ENCODE measurements around the gene YKT6.
"Not testable (repeated sequence)": the region's sequence is repeated elsewhere in the genome, so short reads cannot be mapped to it uniquely, and the experiment has no call there.

YKT6 gene

GRCh38 chr7:44193011-44193802, 7.6 kb upstream of the YKT6 start:
- DNase-seq: no peak
- H3K27ac ChIP-seq (ENCODE audit: insufficient read depth, low read length, poor library complexity, severe bottlenecking): no peak overlapping the region
- no peaks in the 10 kb centered on the region for H3K9me3 ChIP-seq (ENCODE audit: control insufficient read depth, low read length)
- no peaks in the 10 kb centered on the region for H3K4me1 ChIP-seq (ENCODE audit: control insufficient read depth, insufficient read depth, low read length, poor library complexity, severe bottlenecking)
- no peaks in the 10 kb centered on the region for H3K36me3 ChIP-seq (ENCODE audit: control insufficient read depth, insufficient read depth, low read length)
- H3K4me3 ChIP-seq (ENCODE audit: insufficient read depth, low read depth, low read length, poor library complexity, severe bottlenecking): no peak overlapping the region
- no peaks in the 10 kb centered on the region for H3K27me3 ChIP-seq (replicated peaks; ENCODE audit: control insufficient read depth, insufficient read depth, low read length, poor library complexity, severe bottlenecking)

- no peak overlapping the region for H3K4me3 ChIP-seq (ENCODE audit: insufficient read depth, low read depth, low read length, poor library complexity, severe bottlenecking)
- no peaks in the 10 kb centered on the region for H3K27me3 ChIP-seq (replicated peaks; ENCODE audit: control insufficient read depth, insufficient read depth, low read length, poor library complexity, severe bottlenecking)
- no peaks in the 10 kb centered on the region for H3K4me1 ChIP-seq (ENCODE audit: control insufficient read depth, insufficient read depth, low read length, poor library complexity, severe bottlenecking)
- no peak for DNase-seq
- H3K9me3 ChIP-seq (ENCODE audit: control insufficient read depth, low read length): no peaks in the 10 kb centered on the region
- H3K36me3 ChIP-seq (ENCODE audit: control insufficient read depth, insufficient read depth, low read length): no peaks in the 10 kb centered on the region
- H3K27ac ChIP-seq (ENCODE audit: insufficient read depth, low read length, poor library complexity, severe bottlenecking): no peak overlapping the region
These were observed 6.7 kb upstream of the YKT6 start for GRCh38 chr7:44194069-44194468.

DNA sequence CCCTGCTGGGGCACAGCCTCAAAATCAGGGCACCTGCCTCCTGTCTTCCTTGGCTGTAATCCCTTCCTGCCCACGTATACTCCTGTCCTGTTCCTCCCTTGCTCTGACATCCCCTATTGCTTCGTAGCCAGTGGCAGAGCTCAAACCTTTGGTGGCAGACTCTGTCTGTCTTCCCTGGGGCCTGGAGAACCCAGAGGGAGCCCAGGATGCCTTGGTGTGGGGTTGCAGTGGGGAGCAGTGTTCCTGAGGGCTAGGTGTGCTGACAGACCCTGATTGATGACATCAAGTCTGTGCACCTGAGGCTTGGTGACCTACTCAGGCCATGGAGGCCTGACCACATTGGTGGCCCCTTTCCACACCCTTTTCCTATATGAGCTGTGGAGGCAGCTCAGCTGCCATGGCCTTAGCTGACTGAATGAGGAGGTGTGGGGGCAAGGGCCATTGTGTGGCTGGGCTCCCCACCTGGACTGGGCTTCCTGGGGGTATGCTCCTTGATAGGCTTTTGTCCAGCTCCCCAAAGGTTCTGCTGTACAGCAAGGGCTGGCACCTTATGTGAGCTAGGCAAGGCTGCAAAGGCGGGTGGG, 6.1 kb upstream of the YKT6 start:
- H3K4me3 ChIP-seq (ENCODE audit: insufficient read depth, low read depth, low read length, poor library complexity, severe bottlenecking): no peak overlapping the region
- H3K27ac ChIP-seq (ENCODE audit: insufficient read depth, low read length, poor library complexity, severe bottlenecking): no peak overlapping the region
- H3K9me3 ChIP-seq (ENCODE audit: control insufficient read depth, low read length): no peaks in the 10 kb centered on the region
- no peaks in the 10 kb centered on the region for H3K36me3 ChIP-seq (ENCODE audit: control insufficient read depth, insufficient read depth, low read length)
- H3K27me3 ChIP-seq (replicated peaks; ENCODE audit: control insufficient read depth, insufficient read depth, low read length, poor library complexity, severe bottlenecking): no peaks in the 10 kb centered on the region
- H3K4me1 ChIP-seq (ENCODE audit: control insufficient read depth, insufficient read depth, low read length, poor library complexity, severe bottlenecking): no peaks in the 10 kb centered on the region
- no peak for DNase-seq

GRCh38 chr7:44195889-44196288, 4.9 kb upstream of the YKT6 start:
- Histone ChIP-seq H3K4me3 (ENCODE audit: insufficient read depth, low read depth, low read length, poor library complexity, severe bottlenecking) (no peak overlapping the region), H3K27ac (ENCODE audit: insufficient read depth, low read length, poor library complexity, severe bottlenecking) (no peak overlapping the region), H3K4me1 (ENCODE audit: control insufficient read depth, insufficient read depth, low read length, poor library complexity, severe bottlenecking) (no peaks in the 10 kb centered on the region), H3K9me3 (ENCODE audit: control insufficient read depth, low read length) (no peaks in the 10 kb centered on the region), H3K27me3 (replicated peaks; ENCODE audit: control insufficient read depth, insufficient read depth, low read length, poor library complexity, severe bottlenecking) (no peaks in the 10 kb centered on the region), H3K36me3 (ENCODE audit: control insufficient read depth, insufficient read depth, low read length) (no peaks in the 10 kb centered on the region)
- DNase-seq: no peak

DNA sequence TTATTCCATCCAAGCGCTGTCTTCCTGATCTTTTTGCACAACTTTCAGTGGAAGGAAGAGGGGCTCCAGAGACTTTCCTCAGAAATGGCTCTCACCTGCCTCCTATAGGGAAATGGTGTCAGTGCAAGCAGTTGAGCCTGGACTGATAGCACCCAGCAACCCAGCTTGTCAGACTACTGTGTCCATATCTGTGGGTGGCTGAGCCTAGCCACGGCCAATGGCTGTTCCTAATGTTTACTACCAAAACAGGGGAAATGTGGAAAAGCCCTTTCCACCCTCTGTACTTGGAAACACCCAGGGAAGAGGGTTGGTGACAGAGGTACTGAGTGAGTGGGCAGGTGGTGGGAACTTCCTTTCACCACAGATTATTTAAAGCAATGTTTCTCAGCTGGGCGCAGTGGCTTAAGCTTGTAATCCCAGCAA, 4.3 kb upstream of the YKT6 start:
- H3K4me1 ChIP-seq (ENCODE audit: control insufficient read depth, insufficient read depth, low read length, poor library complexity, severe bottlenecking): peaks cover under 1% of the 10 kb centered on the region
- H3K4me3 ChIP-seq (ENCODE audit: insufficient read depth, low read depth, low read length, poor library complexity, severe bottlenecking): no peak overlapping the region
- no peaks in the 10 kb centered on the region for H3K27me3 ChIP-seq (replicated peaks; ENCODE audit: control insufficient read depth, insufficient read depth, low read length, poor library complexity, severe bottlenecking)
- H3K9me3 ChIP-seq (ENCODE audit: control insufficient read depth, low read length): no peaks in the 10 kb centered on the region
- H3K27ac ChIP-seq (ENCODE audit: insufficient read depth, low read length, poor library complexity, severe bottlenecking): no peak overlapping the region
- no peaks in the 10 kb centered on the region for H3K36me3 ChIP-seq (ENCODE audit: control insufficient read depth, insufficient read depth, low read length)
- no peak for DNase-seq

GRCh38 chr7:44197474-44197873, 3.3 kb upstream of the YKT6 start:
- Histone ChIP-seq H3K4me1 (ENCODE audit: control insufficient read depth, insufficient read depth, low read length, poor library complexity, severe bottlenecking) (peaks cover 9% of the 10 kb centered on the region), H3K4me3 (ENCODE audit: insufficient read depth, low read depth, low read length, poor library complexity, severe bottlenecking) (no peak overlapping the region), H3K27me3 (replicated peaks; ENCODE audit: control insufficient read depth, insufficient read depth, low read length, poor library complexity, severe bottlenecking) (no peaks in the 10 kb centered on the region), H3K36me3 (ENCODE audit: control insufficient read depth, insufficient read depth, low read length) (no peaks in the 10 kb centered on the region), H3K27ac (ENCODE audit: insufficient read depth, low read length, poor library complexity, severe bottlenecking) (no peak overlapping the region), H3K9me3 (ENCODE audit: control insufficient read depth, low read length) (no peaks in the 10 kb centered on the region)
- DNase-seq: no peak

- H3K4me1 ChIP-seq (ENCODE audit: control insufficient read depth, insufficient read depth, low read length, poor library complexity, severe bottlenecking); H3K27me3 ChIP-seq (replicated peaks; ENCODE audit: control insufficient read depth, insufficient read depth, low read length, poor library complexity, severe bottlenecking); H3K9me3 ChIP-seq (ENCODE audit: control insufficient read depth, low read length); DNase-seq; H3K27ac ChIP-seq (ENCODE audit: insufficient read depth, low read length, poor library complexity, severe bottlenecking); H3K36me3 ChIP-seq (ENCODE audit: control insufficient read depth, insufficient read depth, low read length); H3K4me3 ChIP-seq (ENCODE audit: insufficient read depth, low read depth, low read length, poor library complexity, severe bottlenecking): not testable (repeated sequence)
These were observed 615 bp upstream of the YKT6 start for GRCh38 chr7:44200163-44200562.

DNA sequence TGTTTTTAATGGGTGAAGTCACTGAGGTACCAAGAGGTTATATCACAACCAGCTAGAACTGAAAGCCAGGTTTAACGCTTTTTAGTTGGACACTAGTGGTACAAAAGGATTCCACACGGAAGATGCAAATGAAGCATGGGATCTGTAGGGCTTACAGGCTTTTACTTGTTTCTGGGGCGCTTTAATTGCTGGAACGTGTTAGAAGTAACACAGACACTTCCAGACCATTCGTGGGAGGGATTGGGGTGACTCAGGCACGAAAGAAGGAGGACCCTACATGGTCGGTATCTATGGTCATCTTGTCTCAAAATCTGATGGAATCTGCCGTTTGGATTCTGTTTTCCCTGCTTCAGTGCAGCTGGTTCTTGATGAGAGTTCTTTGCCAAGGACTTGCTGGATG, 1.0 kb downstream of the YKT6 start:
- H3K9me3 ChIP-seq (ENCODE audit: control insufficient read depth, low read length): no peaks in the 10 kb centered on the region
- H3K36me3 ChIP-seq (ENCODE audit: control insufficient read depth, insufficient read depth, low read length): peaks cover 24% of the 10 kb centered on the region
- DNase-seq: no peak
- peaks cover 9% of the 10 kb centered on the region for H3K4me1 ChIP-seq (ENCODE audit: control insufficient read depth, insufficient read depth, low read length, poor library complexity, severe bottlenecking)
- H3K27ac ChIP-seq (ENCODE audit: insufficient read depth, low read length, poor library complexity, severe bottlenecking): no peak overlapping the region
- peak overlapping the region; percentile 81 for H3K4me3 ChIP-seq (ENCODE audit: insufficient read depth, low read depth, low read length, poor library complexity, severe bottlenecking)
- H3K27me3 ChIP-seq (replicated peaks; ENCODE audit: control insufficient read depth, insufficient read depth, low read length, poor library complexity, severe bottlenecking): no peaks in the 10 kb centered on the region

DNA sequence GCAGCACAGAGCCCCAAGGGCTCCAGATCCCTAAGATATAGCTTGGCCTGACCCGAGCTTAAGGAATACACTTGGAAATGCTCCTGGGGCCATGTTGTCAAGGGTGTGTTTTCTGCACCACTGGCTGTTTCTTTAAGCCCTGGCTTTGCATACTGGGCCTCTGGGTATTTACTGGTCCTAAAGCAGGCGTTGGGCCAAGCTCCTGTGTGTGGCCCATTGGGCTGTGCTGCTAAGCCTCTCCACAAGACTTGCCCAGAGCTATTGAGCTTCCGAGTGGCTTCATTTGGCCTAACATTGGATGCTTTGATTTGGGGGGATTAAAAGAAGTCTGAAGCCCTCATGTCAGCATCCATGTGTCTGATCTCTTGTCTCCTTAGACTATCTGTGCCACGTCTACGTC, 5.2 kb downstream of the YKT6 start:
- Histone ChIP-seq H3K4me1 (ENCODE audit: control insufficient read depth, insufficient read depth, low read length, poor library complexity, severe bottlenecking) (peaks cover 9% of the 10 kb centered on the region), H3K27ac (ENCODE audit: insufficient read depth, low read length, poor library complexity, severe bottlenecking) (no peak overlapping the region), H3K27me3 (replicated peaks; ENCODE audit: control insufficient read depth, insufficient read depth, low read length, poor library complexity, severe bottlenecking) (no peaks in the 10 kb centered on the region), H3K36me3 (ENCODE audit: control insufficient read depth, insufficient read depth, low read length) (peaks cover 66% of the 10 kb centered on the region), H3K9me3 (ENCODE audit: control insufficient read depth, low read length) (no peaks in the 10 kb centered on the region), H3K4me3 (ENCODE audit: insufficient read depth, low read depth, low read length, poor library complexity, severe bottlenecking) (no peak overlapping the region)
- no peak for DNase-seq

DNA sequence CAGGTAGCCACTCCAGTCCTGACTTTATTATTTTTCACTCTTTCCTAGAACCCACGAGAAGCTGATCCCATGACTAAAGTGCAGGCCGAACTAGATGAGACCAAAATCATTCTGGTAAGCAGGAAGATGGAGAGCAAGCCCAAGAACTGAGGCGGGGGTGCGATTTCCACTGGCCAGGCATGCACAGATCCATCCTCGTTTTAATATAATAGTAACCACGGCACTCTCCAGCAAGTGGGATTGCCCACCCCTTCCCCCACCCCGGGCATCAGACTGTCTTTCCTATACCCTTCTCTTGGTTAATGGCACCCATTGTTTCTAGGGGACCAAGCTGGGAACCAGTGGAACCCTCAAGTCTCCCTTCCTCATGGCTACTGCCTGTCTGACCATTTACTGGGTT, 7.3 kb downstream of the YKT6 start:
- Histone ChIP-seq H3K27ac (ENCODE audit: insufficient read depth, low read length, poor library complexity, severe bottlenecking) (no peak overlapping the region), H3K36me3 (ENCODE audit: control insufficient read depth, insufficient read depth, low read length) (peaks cover 86% of the 10 kb centered on the region), H3K4me1 (ENCODE audit: control insufficient read depth, insufficient read depth, low read length, poor library complexity, severe bottlenecking) (no peaks in the 10 kb centered on the region), H3K4me3 (ENCODE audit: insufficient read depth, low read depth, low read length, poor library complexity, severe bottlenecking) (no peak overlapping the region), H3K9me3 (ENCODE audit: control insufficient read depth, low read length) (no peaks in the 10 kb centered on the region), H3K27me3 (replicated peaks; ENCODE audit: control insufficient read depth, insufficient read depth, low read length, poor library complexity, severe bottlenecking) (no peaks in the 10 kb centered on the region)
- no peak for DNase-seq
